A673 (cell line): ENCODE measurements around the gene CADPS2. TPM values are rescaled to one million over a fixed set of nuclear protein-coding genes. Genes with fewer than 3 reads are reported as not detected.

ENCODE experiments used
- BruUV-seq: library from RNA; stranded (reverse); fragments of 400-500 nt; replicated peaks from 2 replicates; lab custom pipeline; 2021; lab: Mats Ljungman, UMichigan
- CTCF ChIA-PET: fragments of 300-600 bp; sonication (Branson Sonifier 250); formaldehyde crosslinking; loops from one replicate; lab custom pipeline; 2022; ENCODE audit warnings: antibody characterized with exemption; lab: Charles Lee
- POLR2A ChIA-PET: fragments of 300-600 bp; sonication (Branson Sonifier 250); formaldehyde crosslinking; loops from one replicate; lab custom pipeline; 2022; ENCODE audit warnings: antibody characterized with exemption; ENCODE audit not compliant: low non-redundant PET; lab: Charles Lee
- DNase-seq: peaks from one replicate; pipeline ENCODE4 v3.0.0-alpha.2; 2015; ENCODE audit warnings: low spot score
- H3K27ac ChIP-seq: fragments of 200-600 bp; sonication (generic); 2 replicates; pipeline ENCODE4 v1.5.1; 2016; ENCODE audit warnings: mixed run types, low read depth, mild to moderate bottlenecking, mixed read lengths, antibody characterized with exemption, low read length; ENCODE audit not compliant: poor library complexity, severe bottlenecking
- H3K27me3 ChIP-seq: fragments of 200-600 bp; sonication (generic); replicated peaks from 2 replicates; pipeline ENCODE4 v1.6.1; 2017; ENCODE audit warnings: mixed run types, low read depth, mild to moderate bottlenecking, mixed read lengths, antibody characterized with exemption, low read length; ENCODE audit not compliant: insufficient read depth, poor library complexity
- H3K36me3 ChIP-seq: fragments of 200-600 bp; sonication (generic); 2 replicates; pipeline ENCODE4 v1.6.1; 2016; ENCODE audit warnings: mixed run types, mild to moderate bottlenecking, mixed read lengths, antibody characterized with exemption, low read length; ENCODE audit not compliant: insufficient read depth, poor library complexity, severe bottlenecking
- H3K4me1 ChIP-seq: fragments of 200-600 bp; sonication (generic); 2 replicates; pipeline ENCODE4 v1.6.1; 2017; ENCODE audit warnings: mixed run types, mild to moderate bottlenecking, mixed read lengths, antibody characterized with exemption, low read length; ENCODE audit not compliant: insufficient read depth, poor library complexity, severe bottlenecking
- H3K4me3 ChIP-seq: fragments of 200-600 bp; sonication (generic); 2 replicates; pipeline ENCODE4 v1.5.1; 2016; ENCODE audit warnings: low read depth, mixed run types, mild to moderate bottlenecking, mixed read lengths, low read length; ENCODE audit not compliant: poor library complexity, severe bottlenecking
- H3K9me3 ChIP-seq: fragments of 200-600 bp; sonication (generic); 2 replicates; pipeline ENCODE4 v1.6.1; 2016; ENCODE audit warnings: mixed run types, low read depth, mild to moderate bottlenecking, mixed read lengths, antibody characterized with exemption, low read length; ENCODE audit not compliant: poor library complexity, severe bottlenecking
- CTCF ChIP-seq: fragments of 300-800, 200-600 bp; sonication (generic); conservative IDR thresholded peaks from 2 replicates; pipeline ENCODE4 v1.5.1; 2017; ENCODE audit warnings: low read depth, mild to moderate bottlenecking, antibody characterized with exemption, low read length, moderate library complexity, mixed read lengths
- EZH2 ChIP-seq: fragments of 200-600 bp; sonication (generic); IDR thresholded peaks from 2 replicates; pipeline ENCODE4 v1.6.1; 2017; ENCODE audit warnings: borderline replicate concordance, low read depth, mild to moderate bottlenecking, mixed read lengths, antibody characterized with exemption, low read length; ENCODE audit not compliant: poor library complexity, severe bottlenecking
- intact Hi-C: fragments of 100-400 bp; cut with micrococcal nuclease; formaldehyde crosslinking; loops from one replicate; pipeline ENCODE4 v1.10.0; 2022; ENCODE audit not compliant: unreplicated experiment
- total RNA-seq: library from RNA; stranded (reverse); gene quantifications from 2 replicates; pipeline ENCODE4 v1.2.3, GENCODE V29; 2021

The CADPS2 gene
- total RNA-seq, 1 experiment from 2014 or later: 81.3 TPM

- no peak overlapping the region for H3K4me3 ChIP-seq
- H3K4me1 ChIP-seq: no peaks in the 10 kb centered on the region
- ChIA-PET CTCF (no interaction called here), POLR2A (interaction anchor here (0.7 kb wide), 1 partner anchor 21 kb away, joined by 5 read pairs; no protein-coding TSS in a partner anchor)
- DNase-seq: no peak
- intact Hi-C loops: no loop called here
- H3K27ac ChIP-seq: no peak overlapping the region
- no TSS peak for BruUV-seq
- no peaks in the 10 kb centered on the region for H3K36me3 ChIP-seq
- no peaks in the 10 kb centered on the region for H3K9me3 ChIP-seq
- TF ChIP-seq CTCF (no peak), EZH2 (no peak)
- H3K27me3 ChIP-seq: no peaks in the 10 kb centered on the region
Measured at GRCh38 chr7:122719010-122719578, 167.2 kb downstream of the CADPS2 start.

- TF ChIP-seq EZH2 (no peak), CTCF (no peak)
- no peaks in the 10 kb centered on the region for H3K4me1 ChIP-seq
- ChIA-PET CTCF (no interaction called here), POLR2A (no interaction called here)
- BruUV-seq: no TSS peak
- no peak overlapping the region for H3K4me3 ChIP-seq
- DNase-seq: no peak
- H3K27me3 ChIP-seq: no peaks in the 10 kb centered on the region
- intact Hi-C loops: no loop called here
- H3K36me3 ChIP-seq: no peaks in the 10 kb centered on the region
- H3K27ac ChIP-seq: no peak overlapping the region
- H3K9me3 ChIP-seq: no peaks in the 10 kb centered on the region
Measured at GRCh38 chr7:122717356-122718089, 168.7 kb downstream of the CADPS2 start.

- Histone ChIP-seq H3K4me3 (no peak overlapping the region), H3K36me3 (no peaks in the 10 kb centered on the region), H3K27me3 (no peaks in the 10 kb centered on the region), H3K27ac (no peak overlapping the region), H3K4me1 (no peaks in the 10 kb centered on the region), H3K9me3 (no peaks in the 10 kb centered on the region)
- no peak for TF ChIP-seq EZH2
- TF ChIP-seq CTCF: no peak
- no TSS peak for BruUV-seq
- POLR2A ChIA-PET: no interaction called here
- intact Hi-C loops: no loop called here
- CTCF ChIA-PET: no interaction called here
- DNase-seq: no peak
Measured at GRCh38 chr7:122715183-122715582, 171.1 kb downstream of the CADPS2 start.
